VCaP (cell line): ENCODE data around the gene ZBED5.

ENCODE experiments used
- H3K27ac ChIP-seq: fragments of 450-650 bp; 2 replicates; pipeline ENCODE4 v1.5.1; 2017
- TF ChIP-seq, protein P1 (sequence below): fragments of 450-650 bp; conservative IDR thresholded peaks from 2 replicates; pipeline ENCODE4 v1.5.1; 2017; ENCODE audit warnings: mild to moderate bottlenecking, moderate library complexity

The ZBED5 gene

DNA sequence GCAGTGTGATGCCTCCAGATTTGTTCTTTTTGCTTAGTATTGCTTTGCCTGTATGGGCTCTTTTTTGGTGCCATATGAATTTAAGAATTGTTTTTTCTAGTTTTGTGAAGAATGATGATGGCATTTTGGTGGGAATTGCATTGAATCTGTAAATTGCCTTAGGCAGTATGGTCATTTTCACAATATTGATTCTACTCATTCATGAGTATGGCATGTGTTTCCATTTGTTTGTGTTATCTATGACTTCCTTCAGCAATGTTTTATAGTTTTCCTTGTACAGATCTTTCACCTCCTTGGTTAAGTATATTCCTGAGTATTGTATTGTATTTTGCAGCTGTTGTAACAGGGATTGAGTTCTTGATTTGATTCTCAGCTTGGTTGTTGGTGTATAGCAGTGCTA lies 18.3 kb upstream of the ZBED5 start:
- no peak overlapping the region for H3K27ac ChIP-seq
- TF ChIP-seq, protein P1, sequence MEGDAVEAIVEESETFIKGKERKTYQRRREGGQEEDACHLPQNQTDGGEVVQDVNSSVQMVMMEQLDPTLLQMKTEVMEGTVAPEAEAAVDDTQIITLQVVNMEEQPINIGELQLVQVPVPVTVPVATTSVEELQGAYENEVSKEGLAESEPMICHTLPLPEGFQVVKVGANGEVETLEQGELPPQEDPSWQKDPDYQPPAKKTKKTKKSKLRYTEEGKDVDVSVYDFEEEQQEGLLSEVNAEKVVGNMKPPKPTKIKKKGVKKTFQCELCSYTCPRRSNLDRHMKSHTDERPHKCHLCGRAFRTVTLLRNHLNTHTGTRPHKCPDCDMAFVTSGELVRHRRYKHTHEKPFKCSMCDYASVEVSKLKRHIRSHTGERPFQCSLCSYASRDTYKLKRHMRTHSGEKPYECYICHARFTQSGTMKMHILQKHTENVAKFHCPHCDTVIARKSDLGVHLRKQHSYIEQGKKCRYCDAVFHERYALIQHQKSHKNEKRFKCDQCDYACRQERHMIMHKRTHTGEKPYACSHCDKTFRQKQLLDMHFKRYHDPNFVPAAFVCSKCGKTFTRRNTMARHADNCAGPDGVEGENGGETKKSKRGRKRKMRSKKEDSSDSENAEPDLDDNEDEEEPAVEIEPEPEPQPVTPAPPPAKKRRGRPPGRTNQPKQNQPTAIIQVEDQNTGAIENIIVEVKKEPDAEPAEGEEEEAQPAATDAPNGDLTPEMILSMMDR = no peak

DNA sequence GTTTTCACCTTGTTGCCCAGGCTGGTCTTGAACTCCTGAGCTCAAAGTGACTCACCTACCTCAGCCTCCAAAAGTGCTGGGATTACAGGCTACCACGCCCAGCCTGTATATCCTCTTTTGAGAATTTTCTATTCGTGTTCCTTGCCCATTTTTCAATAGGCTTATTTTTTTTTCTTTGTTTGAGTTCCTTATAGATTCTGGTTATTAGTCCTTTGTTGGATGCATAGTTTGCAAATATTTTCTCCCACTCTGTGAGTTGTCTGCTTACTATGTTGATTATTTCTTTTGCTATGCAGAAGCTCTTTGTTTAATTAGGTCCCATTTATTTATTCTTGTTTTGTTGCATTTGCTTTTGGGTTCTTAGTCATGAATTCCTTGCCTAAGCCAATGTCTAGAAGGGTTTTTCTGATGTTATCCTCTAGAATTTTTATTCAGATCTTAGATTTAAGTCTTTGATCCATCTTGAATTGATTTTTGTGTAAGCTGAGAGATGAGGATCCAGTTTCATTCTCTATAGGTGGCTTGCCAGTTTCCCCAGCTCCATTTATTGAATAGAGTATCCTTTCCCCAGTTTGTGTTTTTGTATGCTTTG lies 17.7 kb upstream of the ZBED5 start:
- TF ChIP-seq, protein P1 = no peak
- H3K27ac ChIP-seq = no peak overlapping the region

GRCh38 chr11:10872097-10872496 lies 14.2 kb upstream of the ZBED5 start:
- TF ChIP-seq, protein P1 = no peak
- no peak overlapping the region for H3K27ac ChIP-seq

DNA sequence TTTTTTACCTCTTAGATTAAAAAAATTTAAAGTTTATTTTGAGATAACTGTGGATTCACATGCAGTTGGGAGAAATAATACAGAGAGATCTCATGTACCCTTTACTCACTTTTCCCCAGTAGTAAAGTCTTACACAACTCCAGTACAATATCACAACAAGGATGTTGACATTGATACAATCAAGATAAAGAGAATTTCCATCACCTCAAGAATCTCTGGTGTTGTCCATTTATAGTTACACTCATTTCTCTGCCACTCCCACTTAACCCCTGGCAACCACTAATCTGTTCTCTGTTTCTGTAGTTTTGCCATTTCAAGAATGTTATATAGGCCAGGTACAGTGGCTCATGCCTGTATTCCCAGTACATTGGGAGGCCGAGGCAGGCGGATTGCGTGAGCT lies 10.5 kb upstream of the ZBED5 start:
- TF ChIP-seq, protein P1 = no peak
- no peak overlapping the region for H3K27ac ChIP-seq

- TF ChIP-seq, protein P1 = no peak
- no peak overlapping the region for H3K27ac ChIP-seq
These were observed 9.1 kb upstream of the ZBED5 start for GRCh38 chr11:10866893-10867331.

DNA sequence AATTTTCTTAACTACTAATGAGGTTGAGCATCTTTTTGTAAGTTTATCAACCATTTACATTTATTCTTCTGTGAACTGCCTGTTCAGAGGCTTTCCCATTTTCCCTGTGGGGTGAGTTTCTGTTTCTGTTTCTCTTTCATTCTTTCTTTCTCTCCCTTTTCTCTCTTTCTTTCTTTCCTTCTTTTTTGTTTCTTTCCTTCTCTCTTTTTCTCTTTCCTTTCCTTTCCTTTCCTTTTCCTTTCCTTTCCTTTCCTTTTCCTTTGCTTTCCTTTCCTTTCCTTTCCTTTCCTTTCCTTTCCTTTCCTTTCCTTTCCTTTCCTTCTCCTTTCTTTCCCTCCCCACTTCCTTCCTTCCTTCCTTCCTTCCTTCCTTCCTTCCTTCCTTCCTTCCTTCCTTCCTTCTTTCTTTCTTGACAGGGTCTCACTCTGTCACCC lies 8.0 kb upstream of the ZBED5 start:
- TF ChIP-seq, protein P1 = no peak
- no peak overlapping the region for H3K27ac ChIP-seq

DNA sequence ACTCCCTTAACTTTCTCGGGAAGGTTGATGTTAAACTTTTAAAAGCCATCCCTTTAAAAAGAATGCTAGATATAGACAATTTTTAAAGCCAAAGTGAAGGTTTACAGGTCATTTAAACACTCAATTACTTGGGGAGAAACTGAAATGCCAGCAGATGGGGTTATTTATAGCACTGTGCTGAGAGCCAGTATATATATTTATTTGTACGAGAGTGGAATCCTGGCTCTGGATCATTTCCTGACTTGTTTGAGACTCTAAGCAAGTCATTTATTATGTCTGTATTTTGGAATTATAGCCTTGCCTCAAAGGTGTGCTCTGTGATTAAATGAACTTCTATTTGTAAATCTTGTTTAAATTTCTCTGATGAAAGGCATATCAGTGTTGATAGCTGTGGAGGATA lies 6.8 kb upstream of the ZBED5 start:
- TF ChIP-seq, protein P1 = no peak
- no peak overlapping the region for H3K27ac ChIP-seq
